H1 (cell line): Measurements from ENCODE around the gene NFATC1. TPM values are rescaled to one million over a fixed set of nuclear protein-coding genes. Genes with fewer than 3 reads are reported as not detected.

ENCODE experiments used
- BCL11A ChIP-seq, 2 experiments: IDR thresholded peaks; one replicate each; pipeline ENCODE4 v1.6.1; 2011; ENCODE audit warnings: low read depth in 2 of 2, low read length in 2 of 2, mild to moderate bottlenecking in 2 of 2
- POLR2A ChIP-seq, 2 experiments: IDR thresholded peaks; 1 replicate in 1 of 2; 2 replicates in 1 of 2; pipeline ENCODE4 v1.6.1; 2011; ENCODE audit warnings: low read depth in 2 of 2, low read length in 2 of 2, mild to moderate bottlenecking in 2 of 2; ENCODE audit errors: control extremely low read depth in 1 of 2
- RFX5 ChIP-seq: IDR thresholded peaks from 2 replicates; pipeline ENCODE4 v1.6.1; 2011; ENCODE audit warnings: low read depth, low read length, improper control_type of control experiment, borderline replicate concordance
- RNF2 ChIP-seq: fragments of 200-900, 300-1000 bp; sonication (generic); IDR thresholded peaks from 2 replicates; pipeline ENCODE4 v1.7.1; 2016; ENCODE audit warnings: borderline replicate concordance, low read depth, mild to moderate bottlenecking, antibody characterized with exemption, low read length; ENCODE audit not compliant: poor library complexity, severe bottlenecking; ENCODE audit errors: missing control alignments
- SAP30 ChIP-seq: fragments of 300-600 bp; sonication (generic); IDR thresholded peaks from 2 replicates; pipeline ENCODE4 v1.7.1; 2012; ENCODE audit warnings: low read length, moderate library complexity, mild to moderate bottlenecking, inconsistent platforms; ENCODE audit not compliant: insufficient read depth, insufficient replicate concordance
- TEAD4 ChIP-seq: IDR thresholded peaks from 2 replicates; pipeline ENCODE4 v1.6.1; 2012; ENCODE audit warnings: low read depth, low read length, inconsistent platforms, mixed read lengths
- polyA plus RNA-seq, 7 experiments: library from polyadenylated mRNA; depleted of rRNA in 3 of 7; stranded (reverse) in 5 of 7; unstranded in 2 of 7; fragments of >200 nt in 5 of 7; fragments of 200-250 nt in 2 of 7; gene quantifications; 1 replicate in 5 of 7; 2 replicates in 1 of 7; 4 replicates in 1 of 7; pipeline versions ENCODE4 v1.2.1 to v1.2.3, GENCODE V29; 2011 to 2013; ENCODE audit warnings: missing spikeins in 2 of 7, mixed read lengths in 2 of 7
- total RNA-seq: library from RNA; stranded (reverse); fragmentation: NEBNext Ultra II Directional; extraction: Animal tissue kit (Norgen Biotek cat#: 25700); gene quantifications from 2 replicates; pipeline ENCODE4 v1.2.1, GENCODE V29; 2021
- TF ChIP-seq, protein P1 (sequence below), 3 experiments: IDR thresholded peaks; 1 replicate in 2 of 3; 2 replicates in 1 of 3; pipeline versions ENCODE4 v1.5.1 to v1.6.1; 2011; ENCODE audit warnings: low read length in 3 of 3, mild to moderate bottlenecking in 3 of 3, inconsistent platforms in 2 of 3, low read depth in 1 of 3, moderate library complexity in 1 of 3; ENCODE audit not compliant: insufficient read depth in 1 of 3; ENCODE audit errors: control extremely low read depth in 1 of 3

NFATC1 gene
- total and polyA plus RNA-seq, 2 of the 8 experiments (the other 6 are each of a cell fraction or from before 2014, with no cell fraction given), result 2.0 to 6.6 TPM

DNA sequence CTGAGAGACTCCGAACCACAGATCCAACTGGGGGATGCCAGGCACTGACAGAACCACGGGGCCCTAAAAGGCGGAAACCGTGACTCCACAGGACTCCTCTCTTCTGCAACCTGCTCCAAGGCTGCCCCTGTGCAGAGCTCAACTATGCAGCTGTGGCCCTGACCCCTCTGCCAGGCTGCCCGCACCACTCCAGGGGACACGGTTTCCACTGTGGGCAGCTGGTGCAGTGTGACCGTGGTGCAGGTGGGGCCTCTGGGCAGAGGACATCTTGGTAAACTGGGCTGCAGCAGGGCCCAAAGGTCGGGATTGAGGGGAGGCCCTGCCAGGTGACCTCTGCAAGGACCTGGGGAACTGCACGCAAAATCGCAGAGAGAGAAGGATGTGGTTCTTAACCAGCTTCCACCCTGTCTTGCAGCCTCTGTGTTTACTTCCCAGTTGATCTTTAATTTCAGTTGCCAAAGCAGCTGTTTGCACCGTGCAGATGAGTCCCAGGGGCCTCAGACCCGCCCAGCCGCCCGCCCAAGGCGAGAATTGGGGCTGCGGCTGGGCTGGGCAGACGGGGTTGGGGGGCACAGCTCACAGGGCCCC lies 179.3 kb downstream of the NFATC1 start (continued):
- TF ChIP-seq, protein P1, sequence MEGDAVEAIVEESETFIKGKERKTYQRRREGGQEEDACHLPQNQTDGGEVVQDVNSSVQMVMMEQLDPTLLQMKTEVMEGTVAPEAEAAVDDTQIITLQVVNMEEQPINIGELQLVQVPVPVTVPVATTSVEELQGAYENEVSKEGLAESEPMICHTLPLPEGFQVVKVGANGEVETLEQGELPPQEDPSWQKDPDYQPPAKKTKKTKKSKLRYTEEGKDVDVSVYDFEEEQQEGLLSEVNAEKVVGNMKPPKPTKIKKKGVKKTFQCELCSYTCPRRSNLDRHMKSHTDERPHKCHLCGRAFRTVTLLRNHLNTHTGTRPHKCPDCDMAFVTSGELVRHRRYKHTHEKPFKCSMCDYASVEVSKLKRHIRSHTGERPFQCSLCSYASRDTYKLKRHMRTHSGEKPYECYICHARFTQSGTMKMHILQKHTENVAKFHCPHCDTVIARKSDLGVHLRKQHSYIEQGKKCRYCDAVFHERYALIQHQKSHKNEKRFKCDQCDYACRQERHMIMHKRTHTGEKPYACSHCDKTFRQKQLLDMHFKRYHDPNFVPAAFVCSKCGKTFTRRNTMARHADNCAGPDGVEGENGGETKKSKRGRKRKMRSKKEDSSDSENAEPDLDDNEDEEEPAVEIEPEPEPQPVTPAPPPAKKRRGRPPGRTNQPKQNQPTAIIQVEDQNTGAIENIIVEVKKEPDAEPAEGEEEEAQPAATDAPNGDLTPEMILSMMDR (IDR thresholded peaks at IDR 0.05; ENCODE audit: control extremely low read depth in 1 of 3, insufficient read depth in 1 of 3, low read depth in 1 of 3, low read length in 3 of 3), result no peak
- no peak for TF ChIP-seq BCL11A (IDR thresholded peaks at IDR 0.05; ENCODE audit: low read depth in 2 of 2, low read length in 2 of 2)
- TF ChIP-seq SAP30, result no peak
- no peak for TF ChIP-seq RNF2
- TF ChIP-seq TEAD4, result no peak
- TF ChIP-seq RFX5, result no peak
- no peak for TF ChIP-seq POLR2A (IDR thresholded peaks at IDR 0.05; ENCODE audit: control extremely low read depth in 1 of 2, low read depth in 2 of 2, low read length in 2 of 2)
